Endothelial cell of umbilical vein (primary cell): ENCODE data around the gene TSFM. TPM values are rescaled to one million over a fixed set of nuclear protein-coding genes. Genes with fewer than 3 reads are reported as not detected.

Source experiments
- BruUV-seq: library from RNA; stranded (reverse); fragments of 400-500 nt; replicated peaks from 2 replicates; lab custom pipeline; 2021; lab: Mats Ljungman, UMichigan
- CTCF ChIA-PET: fragments of 300-600, 350-600 bp; sonication (Branson Sonifier 250); formaldehyde crosslinking; loops from one replicate; lab custom pipeline; 2021; ENCODE audit warnings: antibody characterized with exemption, inconsistent platforms; lab: Charles Lee
- POLR2A ChIA-PET: fragments of 300-600, 350-600 bp; sonication (Branson Sonifier 250); formaldehyde crosslinking; loops from one replicate; lab custom pipeline; 2021; ENCODE audit warnings: antibody characterized with exemption, inconsistent platforms; lab: Charles Lee
- DNase-seq: peaks from one replicate; pipeline ENCODE4 v3.0.0-alpha.2; 2011; ENCODE audit warnings: low read depth, low spot score
- FAIRE-seq: peaks from 2 replicates; lab custom pipeline; 2011; peaks lifted over from hg19 to GRCh38; lab: Jason Lieb, UNC
- H2AFZ ChIP-seq: 2 replicates; pipeline ENCODE4 v1.6.0; 2012; ENCODE audit warnings: low read depth, low read length, control low read depth, inconsistent platforms
- H3K27ac ChIP-seq: 2 replicates; pipeline ENCODE4 v1.5.1; 2011; ENCODE audit warnings: low read depth, mild to moderate bottlenecking, control low read depth, low read length, moderate library complexity; ENCODE audit not compliant: insufficient read depth
- H3K27me3 ChIP-seq, 2 experiments: 2 replicates each; pipeline versions ENCODE4 v1.6.0 to v1.6.1; 2011; ENCODE audit warnings: low read length in 2 of 2, mixed read lengths in 1 of 2; ENCODE audit not compliant: control insufficient read depth in 2 of 2, insufficient read depth in 2 of 2
- H3K36me3 ChIP-seq, 2 experiments: 2 replicates in 1 of 2; 3 replicates in 1 of 2; pipeline ENCODE4 v1.5.1; 2011; ENCODE audit warnings: low read length in 2 of 2, mild to moderate bottlenecking in 1 of 2, moderate library complexity in 1 of 2; ENCODE audit not compliant: control insufficient read depth in 2 of 2, insufficient read depth in 2 of 2; ENCODE audit errors: extremely low read depth in 1 of 2
- H3K4me1 ChIP-seq: 3 replicates; pipeline ENCODE4 v1.5.1; 2011; ENCODE audit warnings: mild to moderate bottlenecking, low read length; ENCODE audit not compliant: control insufficient read depth, insufficient read depth; ENCODE audit errors: extremely low read depth
- H3K4me2 ChIP-seq: 2 replicates; pipeline ENCODE4 v1.6.1; 2011; ENCODE audit warnings: low read length, control low read depth, mixed read lengths; ENCODE audit not compliant: insufficient read depth
- H3K4me3 ChIP-seq, 3 experiments: fragments of 200-600 bp in 1 of 3; sonication (generic), shearing (Covaris generic) in 1 of 3; replicated peaks in 1 of 3; 2 replicates each; pipeline ENCODE4 v1.5.1; 2011 to 2016; ENCODE audit warnings: control low read depth in 3 of 3, low read length in 3 of 3, mild to moderate bottlenecking in 2 of 3, inconsistent platforms in 1 of 3, low read depth in 1 of 3, moderate library complexity in 1 of 3; ENCODE audit not compliant: insufficient read depth in 1 of 3
- H3K79me2 ChIP-seq: 2 replicates; pipeline ENCODE4 v1.6.0; 2012; ENCODE audit warnings: low read length, inconsistent platforms; ENCODE audit not compliant: control insufficient read depth, insufficient read depth
- H3K9ac ChIP-seq: replicated peaks from 2 replicates; pipeline ENCODE3; 2011; ENCODE audit warnings: low read length, control low read depth; ENCODE audit not compliant: insufficient read depth; ENCODE audit errors: extremely low read depth
- H3K9me1 ChIP-seq: replicated peaks from 3 replicates; pipeline ENCODE4 v1.6.0; 2011; ENCODE audit warnings: mild to moderate bottlenecking, low read length; ENCODE audit not compliant: control insufficient read depth, insufficient read depth; ENCODE audit errors: extremely low read depth
- H3K9me3 ChIP-seq: replicated peaks from 2 replicates; pipeline ENCODE4 v1.5.1; 2012; ENCODE audit warnings: low read length, inconsistent platforms; ENCODE audit not compliant: control insufficient read depth, insufficient read depth
- H4K20me1 ChIP-seq: replicated peaks from 2 replicates; pipeline ENCODE3; 2011; ENCODE audit warnings: mild to moderate bottlenecking, low read length; ENCODE audit not compliant: control insufficient read depth, insufficient read depth; ENCODE audit errors: extremely low read depth
- CTCF ChIP-seq, 2 donors: IDR thresholded peaks; 1 replicate in 1 of 2; 2 replicates in 1 of 2; pipeline ENCODE4 v1.5.1; 2011; ENCODE audit warnings: low read length in 2 of 2, mild to moderate bottlenecking in 2 of 2, moderate library complexity in 2 of 2, control low read depth in 1 of 2, inconsistent platforms in 1 of 2, low read depth in 1 of 2; ENCODE audit not compliant: insufficient read depth in 1 of 2; ENCODE audit errors: extremely low read depth in 1 of 2
- EZH2 ChIP-seq: IDR thresholded peaks from 2 replicates; pipeline ENCODE4 v1.6.1; 2012; ENCODE audit warnings: borderline replicate concordance, low read depth, mild to moderate bottlenecking, moderate library complexity, low read length, inconsistent platforms; ENCODE audit not compliant: severe bottlenecking
- FOS ChIP-seq: IDR thresholded peaks from 2 replicates; pipeline ENCODE4 v1.6.1; 2011; ENCODE audit warnings: mild to moderate bottlenecking, low read length, moderate library complexity, borderline replicate concordance; ENCODE audit not compliant: insufficient read depth
- GATA2 ChIP-seq: IDR thresholded peaks from 2 replicates; pipeline ENCODE4 v1.7.0; 2011; ENCODE audit warnings: low read depth, mild to moderate bottlenecking, moderate library complexity, mixed read lengths, low read length; ENCODE audit not compliant: insufficient read length, insufficient read depth
- JUN ChIP-seq: IDR thresholded peaks from 2 replicates; pipeline ENCODE4 v1.6.1; 2011; ENCODE audit warnings: borderline replicate concordance, low read depth; ENCODE audit not compliant: insufficient read length, insufficient read depth
- MAX ChIP-seq: IDR thresholded peaks from 2 replicates; pipeline ENCODE4 v1.6.1; 2011; ENCODE audit not compliant: insufficient read depth, insufficient read length
- MYC ChIP-seq: IDR thresholded peaks from one replicate; pipeline ENCODE4 v1.6.1; 2011; ENCODE audit warnings: mild to moderate bottlenecking, low read depth, low read length
- POLR2A ChIP-seq: IDR thresholded peaks from 2 replicates; pipeline ENCODE4 v1.6.1; 2012; ENCODE audit warnings: low read depth, mild to moderate bottlenecking, control low read depth, low read length
- POLR2AphosphoS5 ChIP-seq: IDR thresholded peaks from 2 replicates; pipeline ENCODE4 v1.6.1; 2012; ENCODE audit warnings: low read depth, mild to moderate bottlenecking, control low read depth, low read length, moderate library complexity; ENCODE audit not compliant: insufficient read depth
- dilution Hi-C: fragments of 300-500 bp; cut with MboI; formaldehyde crosslinking; loops from one replicate; pipeline ENCODE4 v1.15.0; 2019; ENCODE audit warnings: low sequenced_read_pairs; ENCODE audit not compliant: extremely low pct_ligation_motif_present
- intact Hi-C: fragments of 100-400 bp; cut with micrococcal nuclease; formaldehyde crosslinking; loops from one replicate; pipeline ENCODE4 v1.10.0; 2022
- polyA plus RNA-seq, 4 experiments: library from polyadenylated mRNA; depleted of rRNA in 3 of 4; stranded (reverse) in 3 of 4; unstranded in 1 of 4; fragments of >200 nt; gene quantifications; 2 replicates each; pipeline versions ENCODE4 v1.2.1 to v1.2.3, GENCODE V29; 2011 to 2012; ENCODE audit warnings: missing spikeins in 1 of 4
- total RNA-seq: library from RNA; stranded (reverse); gene quantifications from 2 replicates; pipeline ENCODE4 v1.2.3, GENCODE V29; 2021

The TSFM gene
- total and polyA plus RNA-seq, 2 donors (not counting 3 experiments of a cell fraction or from before 2014, with no cell fraction given) = 16.5 to 41.8 TPM

DNA sequence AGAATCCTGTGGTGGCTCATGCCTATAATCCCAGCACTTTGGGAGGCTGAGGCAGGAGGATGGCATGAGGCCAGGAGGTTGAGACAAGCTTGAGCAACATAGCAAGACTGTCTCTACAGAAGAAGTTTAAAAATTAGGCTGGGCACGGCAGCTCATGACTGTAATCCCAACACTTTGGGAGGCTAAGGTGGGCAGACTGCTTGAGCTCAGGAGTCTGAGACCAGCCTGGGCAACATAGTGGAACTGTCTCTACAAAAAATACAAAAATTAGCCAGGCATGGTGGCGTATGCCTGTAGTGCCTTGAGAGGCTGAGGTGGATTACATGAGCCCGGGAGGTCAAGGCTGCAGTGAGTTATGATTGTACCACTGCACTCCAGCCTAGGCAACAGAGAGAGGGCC lies 14.7 kb upstream of the TSFM start:
- Histone ChIP-seq H3K36me3 (peaks cover 0 to 2% of the 10 kb centered on the region in 2 experiments), H3K9me3 (no peaks in the 10 kb centered on the region), H3K27ac (no peak overlapping the region), H3K79me2 (peaks cover 2% of the 10 kb centered on the region), H3K27me3 (peaks cover 33 to 35% of the 10 kb centered on the region in 2 experiments), H3K4me2 (no peak overlapping the region), H3K9ac (no peak overlapping the region), H3K4me1 (peaks cover 26% of the 10 kb centered on the region), H3K9me1 (no peaks in the 10 kb centered on the region), H3K4me3 (no peak overlapping the region), H4K20me1 (no peaks in the 10 kb centered on the region), H2AFZ (no peak overlapping the region)
- no peak for FAIRE-seq
- ChIA-PET POLR2A (no interaction called here), CTCF (interaction anchor here (0.9 to 4.6 kb wide), 3 partner anchors 8 to 15 kb away, joined by 3 to 48 read pairs (median 4); partner anchors contain the start of genes MARCHF9 and TSFM)
- no peak for DNase-seq
- BruUV-seq = no TSS peak
- dilution Hi-C loops (no loop called here), intact Hi-C loops (no loop called here)
- no peak for TF ChIP-seq MAX
- no peak for TF ChIP-seq POLR2A
- no peak for TF ChIP-seq CTCF (IDR thresholded peaks at IDR 0.05; ENCODE audit: extremely low read depth in 1 of 2, insufficient read depth in 1 of 2, low read depth in 1 of 2, low read length in 2 of 2)
- no peak for TF ChIP-seq GATA2

DNA sequence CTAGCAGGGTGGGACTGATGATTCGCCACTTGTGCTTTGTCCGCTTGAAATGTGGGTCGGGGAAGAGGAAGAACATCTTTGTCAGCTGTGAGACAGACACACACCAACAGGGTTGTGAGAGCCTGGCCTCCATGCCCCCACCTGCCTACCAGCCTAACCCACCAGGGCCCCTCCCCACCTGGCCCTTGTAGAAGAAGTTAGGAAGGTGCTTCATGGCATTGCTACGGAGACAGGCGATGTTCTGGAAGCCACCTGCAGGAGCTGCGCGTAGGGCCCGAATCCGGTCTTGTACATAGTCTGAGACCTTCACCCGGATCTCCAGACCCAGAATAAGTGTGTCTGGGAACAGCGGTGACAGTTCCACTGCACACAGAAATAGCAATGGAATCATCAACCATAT lies 13.0 kb upstream of the TSFM start:
- Histone ChIP-seq H3K9me1 (no peaks in the 10 kb centered on the region), H3K79me2 (peaks cover 2% of the 10 kb centered on the region), H3K4me1 (peaks cover 30% of the 10 kb centered on the region), H3K36me3 (peaks cover 0 to 2% of the 10 kb centered on the region in 2 experiments), H3K9ac (no peak overlapping the region), H3K9me3 (no peaks in the 10 kb centered on the region), H3K27ac (no peak overlapping the region), H3K27me3 (peaks cover 22 to 24% of the 10 kb centered on the region in 2 experiments), H4K20me1 (no peaks in the 10 kb centered on the region), H3K4me3 (no peak overlapping the region), H2AFZ (no peak overlapping the region), H3K4me2 (no peak overlapping the region)
- no TSS peak for BruUV-seq
- ChIA-PET POLR2A (no interaction called here), CTCF (interaction anchor here (1.3 kb wide), 1 partner anchor 13 kb away, joined by 4 read pairs; the partner anchor contains the start of gene TSFM)
- no peak for FAIRE-seq
- intact Hi-C loops = no loop called here
- no peak for DNase-seq
- TF ChIP-seq EZH2 (no peak), GATA2 (no peak), CTCF (IDR thresholded peaks at IDR 0.05; ENCODE audit: extremely low read depth in 1 of 2, insufficient read depth in 1 of 2, low read depth in 1 of 2, low read length in 2 of 2) (no peak), POLR2A (no peak), MAX (no peak), FOS (no peak), MYC (no peak), JUN (no peak), POLR2AphosphoS5 (no peak)
- dilution Hi-C loops = no loop called here
